Stimulated activated CD8-positive, alpha-beta memory T cell treated with anti-CD3 and anti-CD28 coated beads, Interleukin-4, amount 100 ng/mL, for 48 hours (primary cell): ENCODE results near the gene GAB1.

Experiments
- DNase-seq: peaks from one replicate; pipeline ENCODE4 v3.0.0-alpha.2; 2020

Gene GAB1

GRCh38 chr4:143391261-143391660 lies 54.6 kb downstream of the GAB1 start:
- DNase-seq, result no peak

- no peak for DNase-seq
Measured at GRCh38 chr4:143391895-143392294, 55.2 kb downstream of the GAB1 start.

GRCh38 chr4:143393195-143393594 lies 56.5 kb downstream of the GAB1 start:
- no peak for DNase-seq

- DNase-seq, result no peak
Measured at GRCh38 chr4:143394739-143395453, 58.2 kb downstream of the GAB1 start.

GRCh38 chr4:143396695-143397094 lies 60.0 kb downstream of the GAB1 start:
- no peak for DNase-seq

- DNase-seq, result no peak
Measured at GRCh38 chr4:143397335-143397734, 60.7 kb downstream of the GAB1 start.

- no peak for DNase-seq
Measured at GRCh38 chr4:143397887-143398286, 61.2 kb downstream of the GAB1 start.

- no peak for DNase-seq
Measured at GRCh38 chr4:143399113-143399949, 62.7 kb downstream of the GAB1 start.

- no peak for DNase-seq
Measured at GRCh38 chr4:143400082-143400481, 63.4 kb downstream of the GAB1 start.

- DNase-seq, result no peak
Measured at GRCh38 chr4:143402776-143403552, 66.3 kb downstream of the GAB1 start.

- no peak for DNase-seq
Measured at GRCh38 chr4:143403553-143403820, 66.8 kb downstream of the GAB1 start.

- no peak for DNase-seq
Measured at GRCh38 chr4:143404555-143404954, 67.9 kb downstream of the GAB1 start.

- no peak for DNase-seq
Measured at GRCh38 chr4:143405075-143405730, 68.5 kb downstream of the GAB1 start.

- DNase-seq, result peak; percentile 31
Measured at GRCh38 chr4:143406523-143406922, 69.8 kb downstream of the GAB1 start.

GRCh38 chr4:143407474-143407873 lies 70.8 kb downstream of the GAB1 start:
- DNase-seq, result no peak

- DNase-seq, result no peak
Measured at GRCh38 chr4:143407888-143408287, 71.2 kb downstream of the GAB1 start.

- DNase-seq, result no peak
Measured at GRCh38 chr4:143410015-143410414, 73.3 kb downstream of the GAB1 start.

- no peak for DNase-seq
Measured at GRCh38 chr4:143411527-143412419, 75.1 kb downstream of the GAB1 start.

GRCh38 chr4:143412420-143412758 lies 75.7 kb downstream of the GAB1 start:
- DNase-seq, result no peak

GRCh38 chr4:143417679-143418403 lies 81.2 kb downstream of the GAB1 start:
- no peak for DNase-seq

GRCh38 chr4:143420227-143420626 lies 83.6 kb downstream of the GAB1 start:
- DNase-seq, result no peak

- DNase-seq, result no peak
Measured at GRCh38 chr4:143421609-143422008, 84.9 kb downstream of the GAB1 start.
